IMR-90 (cell line): ENCODE measurements around the gene CXCL12.

Source experiments
- BHLHE40 ChIP-seq: fragments of 150-350 bp; IDR thresholded peaks from 2 replicates; pipeline ENCODE4 v1.6.1; 2016; ENCODE audit warnings: mild to moderate bottlenecking, low read depth, low read length
- CEBPB ChIP-seq: IDR thresholded peaks from 2 replicates; pipeline ENCODE4 v1.6.1; 2012; ENCODE audit warnings: low read depth, low read length, improper control_type of control experiment
- CHD1 ChIP-seq: IDR thresholded peaks from 2 replicates; pipeline ENCODE4 v1.6.1; 2012; ENCODE audit warnings: low read depth, low read length, improper control_type of control experiment
- FOS ChIP-seq: fragments of 150-350 bp; IDR thresholded peaks from 2 replicates; pipeline ENCODE4 v1.6.1; 2016; ENCODE audit warnings: low read depth, low read length
- MAZ ChIP-seq: IDR thresholded peaks from 2 replicates; pipeline ENCODE4 v1.6.1; 2012; ENCODE audit warnings: low read depth, mild to moderate bottlenecking, low read length, improper control_type of control experiment, moderate library complexity, borderline replicate concordance
- POLR2A ChIP-seq: IDR thresholded peaks from 2 replicates; pipeline ENCODE4 v1.6.1; 2012; ENCODE audit warnings: mild to moderate bottlenecking, low read depth, low read length
- RAD21 ChIP-seq: IDR thresholded peaks from 2 replicates; pipeline ENCODE4 v1.6.1; 2012; ENCODE audit warnings: low read length, improper control_type of control experiment
- RCOR1 ChIP-seq: IDR thresholded peaks from 2 replicates; pipeline ENCODE4 v1.6.1; 2012; ENCODE audit warnings: mild to moderate bottlenecking, low read length, improper control_type of control experiment; ENCODE audit not compliant: insufficient replicate concordance
- SMC3 ChIP-seq: fragments of 150-350 bp; IDR thresholded peaks from 2 replicates; pipeline ENCODE4 v1.6.1; 2016; ENCODE audit warnings: low read depth, mild to moderate bottlenecking, antibody characterized with exemption, low read length, moderate library complexity
- TF ChIP-seq, protein P1 (sequence below): conservative IDR thresholded peaks from 2 replicates; pipeline ENCODE4 v1.5.1; 2012; ENCODE audit warnings: mild to moderate bottlenecking, low read depth, low read length, improper control_type of control experiment
- TF ChIP-seq, protein P2 (sequence below): fragments of 150-350 bp; IDR thresholded peaks from 2 replicates; pipeline ENCODE4 v1.6.1; 2017; ENCODE audit warnings: mild to moderate bottlenecking, antibody characterized with exemption, low read length, low read depth
- TF ChIP-seq, protein P3 (sequence below): fragments of 150-350 bp; IDR thresholded peaks from 2 replicates; pipeline ENCODE4 v1.6.1; 2016; ENCODE audit warnings: low read depth, mild to moderate bottlenecking, low read length, moderate library complexity, borderline replicate concordance

DNA sequence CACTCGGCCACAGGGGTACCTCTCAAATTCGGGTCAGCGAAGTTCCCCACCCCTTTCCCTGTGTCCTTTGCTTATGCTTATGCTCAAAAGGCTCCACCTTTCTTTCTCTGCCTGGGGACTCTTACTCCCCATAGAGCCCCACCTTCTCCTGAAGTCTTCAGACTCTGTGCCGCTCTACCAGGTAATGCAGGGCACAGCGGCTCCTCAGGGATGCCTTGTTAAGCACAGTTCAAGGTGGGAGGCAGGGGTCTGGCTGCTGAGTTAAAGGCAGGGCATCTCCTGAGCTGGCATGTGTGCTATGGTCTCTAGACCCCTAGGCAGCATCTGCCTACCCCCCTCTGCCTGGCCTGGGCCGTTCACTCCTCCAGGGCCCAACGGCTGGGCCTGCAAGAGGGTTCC, 3.0 kb upstream of the CXCL12 start:
- TF ChIP-seq POLR2A = no peak
- TF ChIP-seq, protein P1, sequence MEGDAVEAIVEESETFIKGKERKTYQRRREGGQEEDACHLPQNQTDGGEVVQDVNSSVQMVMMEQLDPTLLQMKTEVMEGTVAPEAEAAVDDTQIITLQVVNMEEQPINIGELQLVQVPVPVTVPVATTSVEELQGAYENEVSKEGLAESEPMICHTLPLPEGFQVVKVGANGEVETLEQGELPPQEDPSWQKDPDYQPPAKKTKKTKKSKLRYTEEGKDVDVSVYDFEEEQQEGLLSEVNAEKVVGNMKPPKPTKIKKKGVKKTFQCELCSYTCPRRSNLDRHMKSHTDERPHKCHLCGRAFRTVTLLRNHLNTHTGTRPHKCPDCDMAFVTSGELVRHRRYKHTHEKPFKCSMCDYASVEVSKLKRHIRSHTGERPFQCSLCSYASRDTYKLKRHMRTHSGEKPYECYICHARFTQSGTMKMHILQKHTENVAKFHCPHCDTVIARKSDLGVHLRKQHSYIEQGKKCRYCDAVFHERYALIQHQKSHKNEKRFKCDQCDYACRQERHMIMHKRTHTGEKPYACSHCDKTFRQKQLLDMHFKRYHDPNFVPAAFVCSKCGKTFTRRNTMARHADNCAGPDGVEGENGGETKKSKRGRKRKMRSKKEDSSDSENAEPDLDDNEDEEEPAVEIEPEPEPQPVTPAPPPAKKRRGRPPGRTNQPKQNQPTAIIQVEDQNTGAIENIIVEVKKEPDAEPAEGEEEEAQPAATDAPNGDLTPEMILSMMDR = no peak
- no peak for TF ChIP-seq CEBPB
- no peak for TF ChIP-seq RCOR1
- no peak for TF ChIP-seq MAZ
- TF ChIP-seq CHD1 = no peak
- TF ChIP-seq FOS = no peak
- TF ChIP-seq, protein P2, sequence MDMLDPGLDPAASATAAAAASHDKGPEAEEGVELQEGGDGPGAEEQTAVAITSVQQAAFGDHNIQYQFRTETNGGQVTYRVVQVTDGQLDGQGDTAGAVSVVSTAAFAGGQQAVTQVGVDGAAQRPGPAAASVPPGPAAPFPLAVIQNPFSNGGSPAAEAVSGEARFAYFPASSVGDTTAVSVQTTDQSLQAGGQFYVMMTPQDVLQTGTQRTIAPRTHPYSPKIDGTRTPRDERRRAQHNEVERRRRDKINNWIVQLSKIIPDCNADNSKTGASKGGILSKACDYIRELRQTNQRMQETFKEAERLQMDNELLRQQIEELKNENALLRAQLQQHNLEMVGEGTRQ = no peak
- no peak for TF ChIP-seq SMC3
- no peak for TF ChIP-seq RAD21
- no peak for TF ChIP-seq BHLHE40
- TF ChIP-seq, protein P3, sequence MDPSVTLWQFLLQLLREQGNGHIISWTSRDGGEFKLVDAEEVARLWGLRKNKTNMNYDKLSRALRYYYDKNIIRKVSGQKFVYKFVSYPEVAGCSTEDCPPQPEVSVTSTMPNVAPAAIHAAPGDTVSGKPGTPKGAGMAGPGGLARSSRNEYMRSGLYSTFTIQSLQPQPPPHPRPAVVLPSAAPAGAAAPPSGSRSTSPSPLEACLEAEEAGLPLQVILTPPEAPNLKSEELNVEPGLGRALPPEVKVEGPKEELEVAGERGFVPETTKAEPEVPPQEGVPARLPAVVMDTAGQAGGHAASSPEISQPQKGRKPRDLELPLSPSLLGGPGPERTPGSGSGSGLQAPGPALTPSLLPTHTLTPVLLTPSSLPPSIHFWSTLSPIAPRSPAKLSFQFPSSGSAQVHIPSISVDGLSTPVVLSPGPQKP = no peak
